HG03439 (cell line): ENCODE measurements around the gene TANGO2.

ENCODE experiments used
- ATAC-seq: cut with Tn5 transposase; IDR thresholded peaks from one replicate; pipeline ENCODE4 v1.9.1; 2021; ENCODE audit warnings: mild to moderate bottlenecking, moderate library complexity; ENCODE audit not compliant: unreplicated experiment

TANGO2 gene

DNA sequence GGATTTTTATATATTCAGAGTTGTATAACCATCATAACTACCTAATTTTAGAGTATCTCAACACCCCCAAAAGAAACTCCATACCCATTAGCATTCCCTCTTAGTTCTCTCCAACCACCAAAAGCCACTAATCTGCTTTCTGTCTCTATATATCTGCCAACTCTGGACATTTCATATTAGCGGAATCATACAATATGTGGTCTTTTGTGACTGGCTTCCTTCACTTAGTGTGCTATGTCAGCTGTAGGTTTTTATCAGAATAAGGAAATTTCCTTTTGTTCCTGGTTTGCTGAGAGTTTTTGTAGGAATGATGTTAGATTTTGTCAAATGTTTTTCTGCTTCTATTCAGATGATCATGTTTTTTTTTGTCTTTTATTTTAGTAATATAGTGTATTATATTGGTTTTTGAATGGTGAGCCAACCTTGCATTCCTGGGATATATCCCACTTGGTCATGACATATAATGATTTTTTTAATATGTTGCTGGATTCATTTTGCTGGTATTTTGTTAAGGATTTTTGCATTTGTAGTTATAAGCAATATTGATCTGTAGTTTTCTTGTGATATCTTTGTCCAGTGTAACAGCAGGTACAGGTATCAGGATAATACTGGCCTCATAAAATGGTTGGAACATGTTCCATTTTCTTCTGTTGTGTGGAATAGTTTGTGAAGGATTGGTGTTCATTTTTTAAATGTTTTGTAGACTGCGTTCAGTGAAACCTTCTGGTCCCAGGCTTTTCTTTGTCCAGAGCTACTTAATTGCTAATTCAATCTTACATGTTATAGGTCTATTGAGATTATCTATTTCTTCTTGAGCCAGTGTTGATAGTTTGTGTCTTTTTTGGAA, 75.9 kb downstream of the TANGO2 start:
- no peak for ATAC-seq

- no peak for ATAC-seq
Observed at GRCh38 chr22:20099099-20099711, 78.3 kb downstream of the TANGO2 start.

DNA sequence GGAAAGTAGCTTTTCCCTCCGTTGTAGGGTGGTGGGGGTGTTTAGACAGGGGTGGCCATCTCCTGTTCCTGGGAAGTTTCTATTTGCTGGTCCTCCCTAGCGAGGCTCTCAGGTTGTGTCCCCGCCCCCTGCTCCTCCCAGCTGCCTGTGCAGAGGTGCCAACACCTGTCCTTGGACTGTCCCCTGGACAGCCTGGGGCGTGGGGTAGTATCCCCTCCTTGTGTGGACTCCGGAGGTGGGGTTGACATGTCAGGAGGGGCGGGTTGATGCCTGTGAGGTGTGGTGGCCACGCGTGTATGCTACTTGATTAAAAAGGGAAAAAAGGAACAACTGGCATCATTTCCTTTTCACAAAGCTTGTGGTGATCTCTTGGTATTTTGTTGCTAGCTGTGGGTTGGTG, 80.7 kb downstream of the TANGO2 start:
- no peak for ATAC-seq

- ATAC-seq, result no peak
Observed at GRCh38 chr22:20102203-20102780, 81.4 kb downstream of the TANGO2 start.

DNA sequence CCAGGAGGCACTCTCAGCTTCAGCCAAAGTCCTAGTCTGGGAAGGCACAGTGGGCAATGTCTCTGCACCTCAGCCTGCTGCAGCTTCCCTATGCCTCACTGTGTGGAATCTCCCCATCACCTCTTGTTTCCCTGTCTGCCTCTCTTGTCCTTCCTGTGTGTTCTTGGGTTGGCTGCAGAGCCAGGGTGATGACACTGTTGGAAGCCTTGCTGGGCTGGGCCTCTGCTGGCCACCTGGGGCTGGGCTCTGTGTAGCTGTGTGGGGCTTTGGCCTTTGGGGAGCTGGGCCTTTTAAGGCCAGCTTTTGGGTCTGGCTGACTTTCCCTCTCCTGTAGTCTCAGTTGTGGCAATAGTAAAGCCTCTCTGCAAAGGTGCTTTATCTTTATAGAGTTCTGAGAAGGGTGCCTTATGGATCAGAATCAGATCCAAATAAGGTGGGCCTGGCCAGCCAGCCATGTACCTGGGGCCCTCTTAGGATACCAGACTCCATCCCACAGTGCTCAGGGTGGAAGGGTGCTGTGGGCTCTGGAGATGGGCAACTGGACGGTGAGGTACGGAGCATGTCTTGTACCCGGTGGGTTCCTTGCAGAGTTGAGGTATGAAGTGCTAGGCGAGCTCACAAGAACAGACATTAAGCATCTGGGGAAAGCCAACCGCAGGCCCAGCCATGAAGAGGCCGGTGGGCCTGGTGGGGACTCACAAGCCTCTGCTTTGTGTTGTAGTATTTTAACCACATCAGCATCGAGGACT, 84.7 kb downstream of the TANGO2 start:
- no peak for ATAC-seq

DNA sequence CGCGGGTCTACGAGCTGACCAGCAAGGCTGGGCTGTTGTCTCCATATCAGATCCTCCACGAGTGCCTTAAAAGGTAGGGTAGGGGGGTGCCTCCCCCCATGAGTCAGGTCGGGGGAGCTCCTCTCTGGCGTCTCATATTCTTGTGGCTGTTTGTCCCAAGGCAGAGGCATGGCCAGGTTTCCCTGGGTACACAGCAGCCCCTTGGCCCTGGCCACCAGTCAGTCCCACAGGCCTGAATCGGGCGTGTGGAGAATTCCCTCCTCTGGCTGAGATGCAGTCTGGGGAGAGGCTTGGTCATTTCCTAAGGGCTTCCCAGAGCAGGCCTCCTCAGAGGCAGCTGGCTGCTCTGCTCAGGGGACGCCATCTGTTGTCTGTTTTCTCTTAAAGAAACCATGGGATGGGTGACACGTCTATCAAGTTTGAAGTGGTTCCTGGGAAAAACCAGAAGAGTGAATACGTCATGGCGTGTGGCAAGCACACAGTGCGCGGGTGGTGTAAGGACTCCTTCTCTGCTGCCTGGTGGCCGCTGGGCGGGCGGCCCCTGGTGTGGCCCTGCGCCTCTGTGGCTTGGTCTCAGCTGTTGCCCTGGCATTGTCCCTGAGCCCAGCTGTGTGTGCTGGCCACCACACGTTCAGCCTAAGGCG, 85.4 kb downstream of the TANGO2 start:
- no peak for ATAC-seq

DNA sequence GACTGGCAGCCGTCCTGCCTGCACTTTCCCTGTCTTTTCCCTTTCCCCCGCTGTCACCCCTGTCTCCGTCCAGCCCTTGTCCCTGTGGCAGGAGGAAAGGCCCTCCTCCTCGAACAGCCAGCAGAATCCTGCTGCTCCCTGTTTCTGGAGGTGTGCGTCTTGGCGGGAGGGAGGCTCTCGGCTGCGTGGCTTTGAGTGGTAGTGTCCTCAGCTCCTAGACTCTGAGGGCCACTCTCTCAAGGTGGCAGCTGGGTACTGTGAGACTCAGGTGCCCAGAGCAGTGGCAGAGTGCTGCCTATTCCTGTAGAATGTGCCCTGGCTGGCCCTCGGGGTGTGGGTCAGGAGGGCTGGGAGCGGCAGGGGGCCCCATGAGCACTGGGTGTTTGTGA, 85.9 kb downstream of the TANGO2 start:
- no peak for ATAC-seq

- ATAC-seq, result no peak
Observed at GRCh38 chr22:20107471-20107901, 86.6 kb downstream of the TANGO2 start.

DNA sequence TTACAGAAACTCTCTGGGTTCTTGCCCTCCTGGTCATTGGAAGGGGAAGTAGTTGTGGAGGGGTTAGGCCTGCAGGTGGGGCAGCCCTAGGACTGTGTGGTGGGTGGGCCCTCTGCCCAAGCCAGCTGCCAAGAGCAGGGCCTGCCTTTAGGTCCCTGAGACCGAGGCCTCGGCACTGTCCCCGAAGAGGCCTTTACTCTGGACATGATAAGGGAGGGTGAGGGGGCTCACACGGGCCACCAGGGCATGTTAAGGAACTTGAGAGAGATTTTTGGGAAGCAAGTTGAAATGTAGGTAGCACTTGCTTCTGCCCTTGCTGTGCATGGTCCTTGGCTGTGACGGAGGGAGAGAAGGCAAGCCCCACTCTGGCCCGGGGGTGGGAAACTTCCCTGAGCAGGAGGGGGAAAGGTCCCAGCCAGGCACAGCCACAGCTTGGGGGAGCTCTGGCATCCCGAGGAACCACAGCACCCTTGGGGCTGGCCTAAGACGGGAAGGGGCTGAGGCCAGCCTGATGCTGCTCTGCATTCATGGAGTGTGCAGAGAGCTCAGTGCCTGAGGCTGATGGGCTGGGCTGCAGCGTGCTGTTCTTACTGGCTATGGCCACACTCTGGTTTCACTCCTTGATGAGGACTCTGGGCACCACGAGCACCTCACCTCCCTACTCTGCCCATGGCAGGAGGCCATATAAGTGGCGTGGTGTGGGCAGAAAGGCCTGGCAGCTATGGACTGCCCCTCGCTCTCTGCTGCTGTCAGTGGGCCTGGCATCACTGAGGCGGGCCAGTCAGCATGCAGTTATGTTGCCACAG, 87.2 kb downstream of the TANGO2 start:
- ATAC-seq, result no peak

GRCh38 chr22:20108757-20109230, 87.9 kb downstream of the TANGO2 start:
- no peak for ATAC-seq

DNA sequence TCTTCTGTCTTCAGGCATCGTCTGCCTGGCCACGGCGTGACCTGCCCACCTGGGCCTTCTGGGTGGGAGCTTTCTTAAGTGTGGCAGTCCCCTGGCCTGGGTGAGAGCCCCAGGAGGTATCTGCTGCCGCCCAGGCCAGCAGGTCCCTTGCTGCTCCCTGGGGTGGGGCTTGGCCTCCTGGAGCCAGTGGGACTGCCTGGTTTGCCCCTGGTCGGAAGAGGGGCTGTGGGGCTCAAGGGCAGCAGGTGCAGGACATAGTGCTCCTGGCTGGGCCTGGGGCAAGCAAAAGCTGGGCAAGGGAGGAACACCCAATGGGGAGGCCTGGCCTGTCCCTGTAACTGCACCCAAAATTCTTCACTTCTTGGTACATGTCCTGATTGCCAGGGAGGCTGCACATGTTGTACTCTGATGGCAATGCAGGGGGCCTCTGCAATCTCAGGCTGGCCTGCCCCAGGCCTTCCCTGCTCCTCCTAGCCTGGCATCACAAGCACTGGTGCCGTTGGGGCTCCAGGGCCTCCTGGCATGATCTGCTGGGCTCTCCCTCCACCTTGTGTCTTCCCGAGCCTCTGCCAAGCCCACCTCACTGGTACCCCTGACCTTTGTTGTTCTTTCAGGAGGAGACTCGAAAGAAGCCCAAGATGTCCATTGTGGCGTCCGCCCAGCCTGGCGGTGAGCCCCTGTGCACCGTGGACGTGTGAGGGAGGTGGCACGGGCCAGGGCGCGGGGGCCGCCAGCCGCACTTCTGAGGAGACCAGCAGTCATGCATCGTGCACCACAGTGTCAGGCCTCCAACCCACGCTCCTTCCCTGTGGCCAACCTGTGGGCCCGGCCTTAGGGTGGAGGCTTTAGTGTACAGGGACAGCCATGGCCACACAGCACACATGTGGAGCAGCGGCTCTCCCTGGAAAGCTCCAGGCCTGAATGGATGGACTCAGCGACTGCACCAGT, 88.8 kb downstream of the TANGO2 start:
- no peak for ATAC-seq

DNA sequence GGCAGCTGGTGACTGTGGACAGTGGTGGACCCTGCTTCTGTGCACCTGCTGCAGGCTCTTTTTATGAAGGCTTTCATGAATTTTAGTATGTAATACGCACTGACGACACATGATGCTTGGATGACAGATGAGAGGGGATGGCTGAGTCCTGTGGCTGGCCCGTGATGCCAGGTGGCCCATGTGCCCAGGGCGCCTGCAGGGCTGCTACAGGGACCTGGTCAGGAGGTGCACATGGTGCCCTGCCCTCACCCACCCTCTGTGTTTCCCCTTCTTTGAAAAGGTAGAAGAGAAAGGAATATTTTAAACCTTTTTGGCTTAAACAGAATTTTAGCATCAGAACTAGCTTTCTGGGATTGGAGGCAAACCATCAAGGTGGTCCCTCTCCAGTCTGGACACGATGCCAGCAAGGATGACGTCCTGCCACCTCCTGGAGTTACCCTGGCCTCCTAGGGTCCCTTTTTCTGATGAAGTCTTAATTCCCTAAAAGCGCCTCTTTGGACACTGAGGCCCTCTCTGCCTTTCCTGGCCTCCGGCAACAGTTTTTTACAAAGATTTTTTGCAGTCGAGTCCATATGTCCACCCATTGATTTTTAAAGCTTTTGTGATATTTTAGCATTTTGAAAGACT, 89.6 kb downstream of the TANGO2 start:
- ATAC-seq, result no peak

- ATAC-seq, result no peak
Observed at GRCh38 chr22:20111045-20111688, 90.3 kb downstream of the TANGO2 start.

DNA sequence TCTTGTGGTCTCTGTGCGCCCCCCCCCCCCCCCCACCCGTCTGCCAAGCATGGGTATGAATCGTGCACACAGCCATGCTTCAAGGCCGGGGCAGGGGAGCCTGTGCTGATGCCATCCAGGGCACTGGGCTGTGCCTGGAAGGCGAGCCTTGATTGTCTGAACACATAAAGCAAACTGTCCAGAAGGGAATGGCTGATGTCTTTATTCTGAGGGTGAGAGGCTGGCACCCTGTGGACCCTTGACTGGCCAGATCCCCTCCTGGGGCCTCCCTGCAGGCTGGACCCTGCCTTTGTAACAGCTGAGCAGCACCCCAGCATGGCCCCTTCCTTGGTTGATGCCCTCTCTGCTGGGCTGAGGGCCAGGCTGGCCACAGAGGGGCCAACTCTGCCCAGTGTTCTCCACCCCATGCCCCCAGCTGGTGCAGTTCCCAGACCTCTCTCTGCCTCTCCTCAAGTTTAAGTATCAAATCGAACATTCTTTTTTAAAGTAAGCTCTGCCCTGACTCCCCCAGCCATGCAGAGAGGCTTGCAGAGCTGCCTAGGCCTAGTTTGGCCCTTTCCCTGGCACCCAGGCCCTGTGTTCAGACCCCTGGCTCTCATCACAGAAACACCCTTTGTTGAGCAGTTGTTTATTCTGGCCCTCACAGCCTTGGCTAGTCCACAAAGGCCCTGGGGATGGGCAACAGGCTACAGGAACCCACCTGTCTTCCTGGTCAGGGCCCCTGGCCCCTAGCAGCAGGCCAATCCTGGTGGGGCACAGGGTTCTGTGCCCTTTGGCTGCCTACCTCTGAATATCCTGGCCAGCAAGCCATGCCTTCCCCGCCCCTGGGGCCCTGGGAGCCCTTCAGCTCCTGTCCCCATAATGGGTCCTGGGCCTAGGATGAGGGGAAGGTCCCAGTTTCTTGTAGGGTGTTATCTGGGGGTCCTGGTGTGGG, 91.0 kb downstream of the TANGO2 start:
- no peak for ATAC-seq

DNA sequence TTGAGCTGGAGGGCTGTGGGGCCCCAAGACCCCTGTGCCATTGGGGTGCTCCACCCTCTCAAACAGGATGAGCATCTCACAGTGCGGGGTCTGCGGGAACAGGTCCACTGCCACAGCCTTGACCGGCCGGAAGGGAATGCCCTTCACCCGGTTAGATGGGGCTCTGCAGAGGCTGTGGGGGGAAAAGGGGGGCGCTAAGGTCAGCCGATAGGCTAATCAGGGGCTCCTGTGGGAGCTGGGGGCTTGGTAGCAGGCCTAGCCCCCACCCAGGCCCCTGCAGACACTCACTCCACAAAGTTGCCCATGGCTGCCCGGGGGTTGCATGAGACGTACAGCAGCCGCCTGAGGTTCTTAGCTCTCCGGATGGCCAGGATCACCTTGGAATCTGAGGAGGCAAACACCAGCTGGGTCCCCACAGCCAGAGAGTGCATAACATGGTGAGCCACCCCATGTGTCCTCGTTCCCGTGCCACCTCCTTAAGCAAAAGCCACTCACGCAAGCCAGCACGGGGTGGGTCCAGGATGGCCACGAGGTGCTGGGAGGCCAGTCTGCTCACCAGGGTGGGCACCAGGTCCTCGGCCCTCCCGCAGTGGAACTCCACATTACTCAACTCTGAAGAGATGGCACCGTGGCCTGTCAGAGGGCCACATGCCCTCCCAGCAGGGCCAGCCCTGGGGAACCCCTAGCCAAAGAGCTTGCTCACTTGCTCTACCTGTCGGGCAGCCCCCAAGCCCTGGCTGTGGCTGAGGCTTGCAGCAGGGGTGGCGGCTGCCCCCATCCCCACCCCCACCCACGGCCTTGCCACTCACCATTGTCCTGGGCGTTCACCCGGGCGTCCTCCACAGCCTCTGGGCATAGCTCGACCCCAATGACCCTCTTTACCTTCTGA, 92.0 kb downstream of the TANGO2 start:
- no peak for ATAC-seq
